ENCODE measurements around the gene RALA.
"Not testable (repeated sequence)": the region's sequence is repeated elsewhere in the genome, so short reads cannot be mapped to it uniquely, and the experiment has no call there.

RALA gene

GRCh38 chr7:39683216-39683845 lies 60.0 kb downstream of the RALA start:
- DNase-seq (ENCODE audit: low spot score), result no peak

- DNase-seq (ENCODE audit: low spot score), result no peak
These were observed 63.0 kb downstream of the RALA start for GRCh38 chr7:39686261-39686924.

GRCh38 chr7:39688611-39689480 lies 65.5 kb downstream of the RALA start:
- DNase-seq (ENCODE audit: low spot score), result no peak

- no peak for DNase-seq (ENCODE audit: low spot score)
These were observed 68.4 kb downstream of the RALA start for GRCh38 chr7:39691821-39692220.

GRCh38 chr7:39693086-39693485 lies 69.7 kb downstream of the RALA start:
- not testable (repeated sequence) for DNase-seq (ENCODE audit: low spot score)

GRCh38 chr7:39693812-39694211 lies 70.4 kb downstream of the RALA start:
- DNase-seq (ENCODE audit: low spot score), result no peak

- DNase-seq (ENCODE audit: low spot score), result no peak
These were observed 72.6 kb downstream of the RALA start for GRCh38 chr7:39695852-39696586.

- no peak for DNase-seq (ENCODE audit: low spot score)
These were observed 73.3 kb downstream of the RALA start for GRCh38 chr7:39696631-39697030.

- DNase-seq (ENCODE audit: low spot score), result no peak
These were observed 74.1 kb downstream of the RALA start for GRCh38 chr7:39697483-39697882.

- no peak for DNase-seq (ENCODE audit: low spot score)
These were observed 76.8 kb downstream of the RALA start for GRCh38 chr7:39700165-39700564.

GRCh38 chr7:39700932-39701331 lies 77.6 kb downstream of the RALA start:
- DNase-seq (ENCODE audit: low spot score), result no peak

- no peak for DNase-seq (ENCODE audit: low spot score)
These were observed 78.8 kb downstream of the RALA start for GRCh38 chr7:39702133-39702532.

GRCh38 chr7:39703144-39703543 lies 79.8 kb downstream of the RALA start:
- DNase-seq (ENCODE audit: low spot score), result no peak

- DNase-seq (ENCODE audit: low spot score), result no peak
These were observed 85.7 kb downstream of the RALA start for GRCh38 chr7:39709029-39709428.

- no peak for DNase-seq (ENCODE audit: low spot score)
These were observed 86.5 kb downstream of the RALA start for GRCh38 chr7:39709768-39710311.

- no peak for DNase-seq (ENCODE audit: low spot score)
These were observed 89.4 kb downstream of the RALA start for GRCh38 chr7:39712751-39713150.

GRCh38 chr7:39714447-39715091 lies 91.2 kb downstream of the RALA start:
- no peak for DNase-seq (ENCODE audit: low spot score)

- no peak for DNase-seq (ENCODE audit: low spot score)
These were observed 97.2 kb downstream of the RALA start for GRCh38 chr7:39720586-39720985.

- no peak for DNase-seq (ENCODE audit: low spot score)
These were observed 98.0 kb downstream of the RALA start for GRCh38 chr7:39721345-39721744.

GRCh38 chr7:39721919-39722597 lies 98.7 kb downstream of the RALA start:
- DNase-seq (ENCODE audit: low spot score), result no peak
